ENCODE data around the gene ABCB8.

Gene ABCB8

GRCh38 chr7:151088856-151089699 is 60.8 kb downstream of the ABCB8 start:
- DNase-seq: no peak

GRCh38 chr7:151089893-151090730 is 61.9 kb downstream of the ABCB8 start:
- no peak for DNase-seq

GRCh38 chr7:151091003-151091402 is 62.8 kb downstream of the ABCB8 start:
- DNase-seq: no peak

- DNase-seq: no peak
Measured at GRCh38 chr7:151091431-151091830, 63.2 kb downstream of the ABCB8 start.

GRCh38 chr7:151091988-151092387 is 63.7 kb downstream of the ABCB8 start:
- no peak for DNase-seq

- DNase-seq: no peak
Measured at GRCh38 chr7:151093748-151094147, 65.5 kb downstream of the ABCB8 start.

- no peak for DNase-seq
Measured at GRCh38 chr7:151094675-151095074, 66.4 kb downstream of the ABCB8 start.

GRCh38 chr7:151095123-151095797 is 67.0 kb downstream of the ABCB8 start:
- no peak for DNase-seq

- DNase-seq: no peak
Measured at GRCh38 chr7:151095828-151096475, 67.7 kb downstream of the ABCB8 start.

Measured in activated CD8-positive, alpha-beta memory T cell treated with anti-CD3 and anti-CD28 coated beads, Interleukin-2, amount 50 U/mL, for 48 hours (primary cell).